Suprapubic skin (tissue), 4 donors: ENCODE data around the gene CEP126. TPM values are rescaled to one million over a fixed set of nuclear protein-coding genes. Genes with fewer than 3 reads are reported as not detected.

ENCODE experiments used
- DNase-seq, 2 donors: peaks; one replicate each; pipeline ENCODE4 v3.0.0-alpha.2; 2019; ENCODE audit warnings: low spot score in 2 of 2
- H3K27ac ChIP-seq: fragments of 200-600 bp; sonication (generic); one replicate; pipeline ENCODE4 v1.5.1; 2019
- H3K27me3 ChIP-seq: fragments of 200-600 bp; sonication (generic); one replicate; pipeline ENCODE4 v1.5.1; 2019
- H3K36me3 ChIP-seq: fragments of 200-600 bp; sonication (generic); one replicate; pipeline ENCODE4 v1.5.1; 2019
- H3K4me1 ChIP-seq: fragments of 200-600 bp; sonication (generic); one replicate; pipeline ENCODE4 v1.5.1; 2019
- H3K4me3 ChIP-seq: fragments of 200-600 bp; sonication (generic); one replicate; pipeline ENCODE4 v1.5.1; 2019; ENCODE audit warnings: mild to moderate bottlenecking
- H3K9me3 ChIP-seq: fragments of 200-600 bp; sonication (generic); one replicate; pipeline ENCODE4 v1.5.1; 2019
- EP300 ChIP-seq: sonication (generic); formaldehyde crosslinking; IDR thresholded peaks from one replicate; pipeline ENCODE4 v1.6.1; 2017; ENCODE audit warnings: antibody characterized with exemption
- POLR2A ChIP-seq, 2 donors: fragments of 450-650 bp; IDR thresholded peaks; one replicate each; pipeline ENCODE4 v1.6.1; 2017; ENCODE audit warnings: antibody characterized with exemption in 2 of 2, mild to moderate bottlenecking in 2 of 2, moderate library complexity in 2 of 2
- POLR2AphosphoS5 ChIP-seq, 3 donors: sonication (generic); formaldehyde crosslinking; IDR thresholded peaks; one replicate each; pipeline ENCODE4 v1.6.1; 2017; ENCODE audit warnings: antibody characterized with exemption in 3 of 3
- WGBS: methylation state at CpG from one replicate; pipeline ENCODE4 v1.1.5; 2018; 5-methylcytosine and 5-hydroxymethylcytosine counted together
- total RNA-seq, 4 donors: library from RNA; depleted of rRNA; stranded (reverse); fragments of >200 nt; gene quantifications; one replicate each; pipeline ENCODE4 v1.1.0, GENCODE V29; 2016
- TF ChIP-seq, protein P1 (sequence below), 2 donors: fragments of 200-600 bp in 1 of 2; fragments of 450-650 bp in 1 of 2; sonication (generic) in 1 of 2; IDR thresholded peaks; one replicate each; pipeline ENCODE4 v1.5.1; 2016 to 2019; ENCODE audit warnings: antibody characterized with exemption in 2 of 2, mild to moderate bottlenecking in 1 of 2, moderate library complexity in 1 of 2

Gene CEP126, protein sequence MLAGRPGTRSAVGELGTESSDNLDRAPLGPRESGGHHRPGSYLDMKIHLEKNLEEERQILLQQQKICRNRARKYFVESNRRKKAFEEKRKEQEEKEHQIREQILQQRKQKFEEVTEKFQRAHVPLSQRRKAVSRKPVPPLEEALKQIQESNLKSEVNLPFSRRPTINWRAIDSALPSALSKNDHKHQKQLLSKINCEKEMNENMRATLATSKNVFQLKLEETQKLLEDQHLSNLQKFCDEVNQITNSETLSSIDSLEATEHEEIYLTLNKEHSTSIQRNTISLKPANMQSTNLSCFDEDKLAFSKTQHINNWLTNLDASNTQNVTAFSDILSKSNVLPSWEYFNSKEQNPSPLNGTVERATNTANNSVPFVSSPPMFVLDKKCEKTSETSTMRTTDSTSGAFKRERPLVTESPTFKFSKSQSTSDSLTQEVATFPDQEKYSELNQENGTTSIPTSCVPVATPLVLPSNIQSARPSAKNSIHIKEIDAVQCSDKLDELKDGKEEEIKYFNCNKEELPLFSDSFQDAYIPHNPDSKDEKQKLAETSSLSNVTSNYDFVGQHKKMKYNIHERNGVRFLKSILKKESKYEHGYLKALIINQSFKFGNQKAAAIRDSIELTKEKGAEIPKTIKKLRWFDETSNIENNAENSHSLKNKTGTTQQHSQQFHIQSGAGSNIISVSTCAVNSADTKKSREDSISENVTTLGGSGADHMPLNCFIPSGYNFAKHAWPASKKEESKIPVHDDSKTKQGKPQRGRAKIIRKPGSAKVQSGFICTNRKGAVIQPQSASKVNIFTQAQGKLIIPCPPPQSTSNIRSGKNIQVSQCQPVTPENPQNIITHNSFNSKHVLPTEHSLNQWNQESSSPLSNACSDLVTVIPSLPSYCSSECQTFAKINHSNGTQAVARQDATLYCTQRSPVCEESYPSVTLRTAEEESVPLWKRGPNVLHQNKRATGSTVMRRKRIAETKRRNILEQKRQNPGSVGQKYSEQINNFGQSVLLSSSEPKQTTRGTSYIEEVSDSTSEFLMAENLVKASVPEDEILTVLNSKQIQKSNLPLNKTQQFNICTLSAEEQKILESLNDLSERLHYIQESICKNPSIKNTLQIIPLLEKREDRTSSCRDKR
- total RNA-seq = 10 to 100 TPM in 1 of 4 donors, 1 to 10 TPM in 3; 2.4 to 10.2 (median 4.6) TPM

DNA sequence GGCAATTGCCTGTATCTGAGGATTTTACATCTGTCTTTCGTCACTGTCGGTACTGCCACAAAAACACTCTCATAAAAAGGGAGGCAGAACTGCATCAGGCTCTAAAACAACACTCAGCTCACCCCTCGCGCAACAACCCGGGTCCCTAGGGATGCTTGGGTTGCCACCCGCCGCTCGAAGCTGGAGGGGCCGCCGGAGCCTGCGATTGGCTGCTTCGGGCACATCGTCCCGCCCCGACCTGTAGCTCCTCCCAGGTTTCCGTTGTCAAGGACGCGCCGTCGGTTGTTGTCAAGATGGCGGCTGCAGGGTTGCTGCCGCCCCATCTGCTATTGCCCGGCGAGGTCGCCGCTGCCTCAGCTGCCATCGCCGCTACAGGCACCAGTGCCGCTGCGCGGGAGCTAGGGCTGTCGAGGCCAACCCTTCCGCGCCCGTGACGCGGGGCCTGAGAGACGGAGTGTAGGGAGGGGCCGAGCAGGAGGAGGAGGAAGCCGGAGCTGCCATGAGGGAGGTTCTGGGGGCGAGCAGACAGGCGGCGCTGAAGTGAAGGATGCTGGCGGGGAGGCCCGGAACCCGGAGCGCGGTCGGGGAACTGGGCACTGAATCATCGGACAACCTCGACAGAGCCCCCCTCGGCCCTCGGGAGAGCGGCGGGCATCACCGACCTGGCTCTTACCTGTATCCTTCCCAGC lies at the start of gene CEP126:
Gene CEP126 (plus strand): TSS at position 273 of the 689 bp plus-strand sequence. CDS start 275 bp downstream, at position 548.
- peak; percentile 97 to 98 for DNase-seq
- H3K27me3 ChIP-seq = no peaks in the 10 kb centered on the region

DNA sequence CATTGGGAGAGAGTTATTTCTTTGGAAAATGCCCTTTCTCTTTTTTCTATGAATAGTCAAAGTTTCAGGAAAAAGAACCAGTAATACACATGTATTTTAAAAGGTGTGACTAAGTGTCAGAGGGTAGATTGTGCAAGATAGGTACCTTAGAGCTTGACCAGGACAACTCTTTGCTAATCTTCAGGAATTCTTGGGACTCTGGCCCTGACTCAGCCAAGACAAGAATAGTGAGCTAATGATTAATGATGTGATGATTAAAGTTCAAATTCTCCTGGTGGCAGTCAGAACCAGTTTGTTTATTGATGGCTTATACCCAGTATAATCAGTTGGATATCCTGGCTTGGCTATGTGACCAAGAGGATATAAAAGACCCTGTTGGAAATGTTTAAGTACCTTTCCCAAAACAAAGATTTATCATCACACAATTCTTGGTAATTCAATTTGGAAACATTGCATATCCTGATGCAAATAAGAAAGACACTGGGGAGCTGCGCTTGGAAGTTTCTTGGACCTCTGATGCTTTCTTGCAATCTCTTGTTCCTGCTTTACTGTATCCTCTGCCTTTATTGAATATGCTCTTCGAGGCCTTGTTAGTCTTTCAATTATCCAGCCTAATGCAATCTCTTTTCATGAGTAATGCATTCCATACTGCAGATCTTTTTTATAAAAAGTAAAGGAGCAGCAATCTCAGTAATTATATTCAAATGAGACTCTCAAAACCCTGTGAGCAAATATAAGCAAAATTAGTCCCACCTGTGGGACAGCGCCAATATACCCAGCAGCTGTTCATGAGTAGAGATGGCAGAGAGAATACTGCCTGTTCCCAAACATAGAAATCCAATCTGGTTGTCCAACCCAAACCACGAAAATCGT lies 48.0 kb upstream of the CEP126 start:
- no peak for DNase-seq
- H3K4me1 ChIP-seq = peaks cover 3% of the 10 kb centered on the region
- H3K9me3 ChIP-seq = no peaks in the 10 kb centered on the region
- H3K36me3 ChIP-seq = no peaks in the 10 kb centered on the region
- no peak overlapping the region for H3K4me3 ChIP-seq
- no peaks in the 10 kb centered on the region for H3K27me3 ChIP-seq
- TF ChIP-seq EP300 (no peak), POLR2A (IDR thresholded peaks at IDR 0.05) (no peak), POLR2AphosphoS5 (IDR thresholded peaks at IDR 0.05) (no peak)
- TF ChIP-seq, protein P1, sequence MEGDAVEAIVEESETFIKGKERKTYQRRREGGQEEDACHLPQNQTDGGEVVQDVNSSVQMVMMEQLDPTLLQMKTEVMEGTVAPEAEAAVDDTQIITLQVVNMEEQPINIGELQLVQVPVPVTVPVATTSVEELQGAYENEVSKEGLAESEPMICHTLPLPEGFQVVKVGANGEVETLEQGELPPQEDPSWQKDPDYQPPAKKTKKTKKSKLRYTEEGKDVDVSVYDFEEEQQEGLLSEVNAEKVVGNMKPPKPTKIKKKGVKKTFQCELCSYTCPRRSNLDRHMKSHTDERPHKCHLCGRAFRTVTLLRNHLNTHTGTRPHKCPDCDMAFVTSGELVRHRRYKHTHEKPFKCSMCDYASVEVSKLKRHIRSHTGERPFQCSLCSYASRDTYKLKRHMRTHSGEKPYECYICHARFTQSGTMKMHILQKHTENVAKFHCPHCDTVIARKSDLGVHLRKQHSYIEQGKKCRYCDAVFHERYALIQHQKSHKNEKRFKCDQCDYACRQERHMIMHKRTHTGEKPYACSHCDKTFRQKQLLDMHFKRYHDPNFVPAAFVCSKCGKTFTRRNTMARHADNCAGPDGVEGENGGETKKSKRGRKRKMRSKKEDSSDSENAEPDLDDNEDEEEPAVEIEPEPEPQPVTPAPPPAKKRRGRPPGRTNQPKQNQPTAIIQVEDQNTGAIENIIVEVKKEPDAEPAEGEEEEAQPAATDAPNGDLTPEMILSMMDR (IDR thresholded peaks at IDR 0.05) = no peak
- WGBS = 62% methylated on average over 5 of the region's 5 CpGs
- H3K27ac ChIP-seq = no peak overlapping the region

More for the DNA sequence above, at the start of gene CEP126:
- 0% methylated on average over 39 of the region's 56 CpGs for WGBS
- no peaks in the 10 kb centered on the region for H3K9me3 ChIP-seq
- no peak for TF ChIP-seq EP300
- peak; percentile 9 to 63 for TF ChIP-seq POLR2A (IDR thresholded peaks at IDR 0.05)
- TF ChIP-seq, protein P1 (IDR thresholded peaks at IDR 0.05) = peak; percentile 3 to 43
- TF ChIP-seq POLR2AphosphoS5 (IDR thresholded peaks at IDR 0.05) = peak in 2 of 3 donors; percentile 33 to 34
- H3K4me1 ChIP-seq = peaks cover 23% of the 10 kb centered on the region
- H3K4me3 ChIP-seq = peak within 1 kb of the TSS; percentile 52
- no peaks in the 10 kb centered on the region for H3K36me3 ChIP-seq
- peak within 1 kb of the TSS; percentile 88 for H3K27ac ChIP-seq

DNA sequence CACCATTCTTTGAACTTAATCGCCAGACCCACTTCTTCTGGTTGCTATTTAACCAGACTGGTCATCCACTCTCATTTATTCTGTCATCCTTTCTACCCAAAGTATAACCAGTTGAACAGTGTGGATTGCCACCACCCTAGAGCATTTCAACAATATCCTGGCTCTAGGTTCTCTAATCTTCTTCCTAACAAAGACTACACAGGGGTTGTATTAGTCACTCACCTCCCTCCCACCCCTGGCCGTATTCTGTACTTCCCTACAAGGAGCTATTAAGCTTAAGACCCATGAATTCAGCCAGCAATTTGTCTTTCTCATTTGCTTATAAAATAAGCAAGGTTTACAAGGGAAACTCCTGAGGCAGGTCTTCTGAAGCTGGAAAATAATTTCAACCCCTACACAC lies 46.9 kb upstream of the CEP126 start:
- 76% methylated on average over 2 of the region's 2 CpGs for WGBS

DNA sequence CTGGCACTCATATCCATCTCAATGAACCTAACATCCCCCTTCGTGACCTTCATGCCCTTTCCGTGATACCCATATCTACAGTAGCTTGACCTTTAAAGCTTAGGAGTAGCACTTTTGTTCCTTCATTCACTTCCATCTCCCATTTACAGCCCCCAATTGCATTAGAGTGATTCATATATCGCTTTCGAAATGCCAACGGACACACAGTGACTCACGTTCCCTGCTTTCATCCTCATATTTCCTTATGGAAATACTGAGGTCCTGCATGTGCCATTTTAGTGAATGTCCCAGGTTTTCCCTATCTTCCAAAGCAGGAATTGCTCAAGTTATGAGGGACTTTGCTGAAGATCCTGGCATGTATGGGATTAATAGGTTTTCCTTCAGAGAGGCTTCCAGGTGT lies 44.3 kb upstream of the CEP126 start:
- Histone ChIP-seq H3K27me3 (no peaks in the 10 kb centered on the region), H3K36me3 (no peaks in the 10 kb centered on the region), H3K9me3 (no peaks in the 10 kb centered on the region), H3K4me3 (no peak overlapping the region), H3K4me1 (no peaks in the 10 kb centered on the region), H3K27ac (no peak overlapping the region)
- TF ChIP-seq POLR2A (IDR thresholded peaks at IDR 0.05) (no peak), EP300 (no peak), POLR2AphosphoS5 (IDR thresholded peaks at IDR 0.05) (no peak)
- TF ChIP-seq, protein P1 (IDR thresholded peaks at IDR 0.05) = no peak
- 95% methylated on average over 6 of the region's 6 CpGs for WGBS
- DNase-seq = no peak

More for the DNA sequence above, 46.9 kb upstream of the CEP126 start:
- no peaks in the 10 kb centered on the region for H3K36me3 ChIP-seq
- H3K27ac ChIP-seq = no peak overlapping the region
- H3K9me3 ChIP-seq = no peaks in the 10 kb centered on the region
- DNase-seq = no peak
- no peak overlapping the region for H3K4me3 ChIP-seq
- TF ChIP-seq POLR2AphosphoS5 (IDR thresholded peaks at IDR 0.05) (no peak), POLR2A (IDR thresholded peaks at IDR 0.05) (no peak), EP300 (no peak)
- TF ChIP-seq, protein P1 (IDR thresholded peaks at IDR 0.05) = no peak
- no peaks in the 10 kb centered on the region for H3K4me1 ChIP-seq
- H3K27me3 ChIP-seq = no peaks in the 10 kb centered on the region
